ENCODE results near the gene CHKA. TPM values are rescaled to one million over a fixed set of nuclear protein-coding genes. Genes with fewer than 3 reads are reported as not detected.

CHKA gene
- total RNA-seq, 1 experiment from 2014 or later, result 63.0 TPM

- H2AFZ ChIP-seq (ENCODE audit: low read length), result no peak overlapping the region
- no peak overlapping the region for H4K5ac ChIP-seq (ENCODE audit: insufficient read length, low read depth, low read length)
- H3K9ac ChIP-seq (ENCODE audit: extremely low read depth, insufficient read length, low read length), result no peak overlapping the region
- DNase-seq, result no peak
- TF ChIP-seq CTCF (conservative IDR thresholded peaks at IDR 0.05), result no peak
- H2BK20ac ChIP-seq (ENCODE audit: low read depth, low read length, poor library complexity, severe bottlenecking), result no peak overlapping the region
- H3K4me2 ChIP-seq (ENCODE audit: insufficient read depth, insufficient read length, low read length), result no peak overlapping the region
- no peaks in the 10 kb centered on the region for H3K9me3 Mint-ChIP-seq
- H3T11ph ChIP-seq (ENCODE audit: low read length), result no peak overlapping the region
- no peak overlapping the region for H2BK12ac ChIP-seq (ENCODE audit: insufficient read length, low read depth, low read length)
- no peak overlapping the region for H3K4me3 Mint-ChIP-seq
- no peak overlapping the region for H2BK120ac ChIP-seq (ENCODE audit: low read depth, low read length, poor library complexity, severe bottlenecking)
- H2BK15ac ChIP-seq (ENCODE audit: low read depth, low read length), result no peak overlapping the region
- peaks cover 10 to 14% of the 10 kb centered on the region in 2 experiments for H3K4me1 Mint-ChIP-seq
- peaks cover 8% of the 10 kb centered on the region; the same call in 1 of the 2 replicates for H3K79me2 ChIP-seq (ENCODE audit: insufficient read depth, low read length)
- peaks cover 4% of the 10 kb centered on the region for H3K79me1 ChIP-seq (ENCODE audit: insufficient read depth, low read depth, low read length, poor library complexity, severe bottlenecking)
- no peak overlapping the region for H3K18ac ChIP-seq (ENCODE audit: insufficient read length, low read depth, low read length)
- no peak overlapping the region for H4K8ac ChIP-seq (replicated peaks; ENCODE audit: insufficient read length, low read depth, low read length)
- H2BK5ac ChIP-seq (ENCODE audit: insufficient read length, low read length), result no peak overlapping the region
- H4K91ac ChIP-seq (ENCODE audit: insufficient read length, low read depth, low read length), result no peak overlapping the region
- WGBS (ENCODE audit: extremely low coverage, insufficient read length, low lambda C conversion rate), result no CpG with 5 or more reads among the region's 8 CpGs
- no peaks in the 10 kb centered on the region for H4K20me1 ChIP-seq (ENCODE audit: control insufficient read depth, insufficient read depth, insufficient read length)
- H3K27ac Mint-ChIP-seq, result peak overlapping the region; percentile 18 to 85 (median 32); a peak in 3 of 7 replicates
- no peaks in the 10 kb centered on the region for H3K27me3 ChIP-seq (ENCODE audit: insufficient read depth, low read length)
- peaks cover 7 to 17% (median 15%) of the 10 kb centered on the region in 3 experiments for H3K36me3 Mint-ChIP-seq (ENCODE audit: insufficient read depth in 1 of 3, low read depth in 3 of 3)
- H3K4ac ChIP-seq (ENCODE audit: low read depth, low read length), result no peak overlapping the region
- no peak overlapping the region for H3K23ac ChIP-seq (ENCODE audit: insufficient read length, low read depth, low read length)
- no peaks in the 10 kb centered on the region for H3K9me3 ChIP-seq (ENCODE audit: control insufficient read depth, low read depth, low read length)
- H3K14ac ChIP-seq (ENCODE audit: insufficient read depth, low read length), result no peak overlapping the region
- no peaks in the 10 kb centered on the region for H3K23me2 ChIP-seq (ENCODE audit: insufficient read length, low read depth, low read length, poor library complexity, severe bottlenecking)
- H3K27ac ChIP-seq (ENCODE audit: insufficient read length, low read depth, low read length), result no peak overlapping the region
- H2AK5ac ChIP-seq (ENCODE audit: insufficient read length, low read length), result no peak overlapping the region
- H3K56ac ChIP-seq (ENCODE audit: insufficient read length, low read depth, low read length), result no peak overlapping the region
- H3K4me1 ChIP-seq (ENCODE audit: insufficient read depth, low read length), result no peaks in the 10 kb centered on the region
- H3K27me3 Mint-ChIP-seq (ENCODE audit: low read depth), result no peaks in the 10 kb centered on the region
Observed at GRCh38 chr11:68096962-68097361, 24.2 kb downstream of the CHKA start.

Measured in H9 (cell line).